ENCODE results near the gene ABHD11.

The ABHD11 gene

GRCh38 chr7:73688288-73688687, 50.3 kb downstream of the ABHD11 start:
- Mint-ChIP-seq H3K4me3 (no peak overlapping the region), H3K9me3 (no peaks in the 10 kb centered on the region), H3K36me3 (peaks cover 39% of the 10 kb centered on the region), H3K4me1 (peaks cover 41% of the 10 kb centered on the region), H3K27ac (no peak overlapping the region), H3K27me3 (no peaks in the 10 kb centered on the region)
- CTCF ChIA-PET, result no interaction called here
- DNase-seq, result no peak

Data from activated naive CD4-positive, alpha-beta T cell treated with anti-CD3 and anti-CD28 coated beads, Interleukin-2, amount 10 ng/mL, durations not matched to agents 7 days and 5 days (primary cell).